Mammary epithelial cell (primary cell): Measurements from ENCODE around the gene GSX2.

Source experiments
- EZH2 ChIP-seq: IDR thresholded peaks from 2 replicates; pipeline ENCODE4 v1.6.1; 2012; ENCODE audit warnings: low read length, inconsistent platforms, borderline replicate concordance
- TF ChIP-seq, protein P1 (sequence below), 2 donors: IDR thresholded peaks in 1 of 2; conservative IDR thresholded peaks in 1 of 2; 2 replicates each; pipeline ENCODE4 v1.5.1; 2011 to 2012; ENCODE audit warnings: inconsistent platforms in 2 of 2, low read length in 2 of 2, mild to moderate bottlenecking in 2 of 2, control low read depth in 1 of 2, low read depth in 1 of 2; ENCODE audit not compliant: insufficient read depth in 1 of 2; ENCODE audit errors: extremely low read depth in 1 of 2

DNA sequence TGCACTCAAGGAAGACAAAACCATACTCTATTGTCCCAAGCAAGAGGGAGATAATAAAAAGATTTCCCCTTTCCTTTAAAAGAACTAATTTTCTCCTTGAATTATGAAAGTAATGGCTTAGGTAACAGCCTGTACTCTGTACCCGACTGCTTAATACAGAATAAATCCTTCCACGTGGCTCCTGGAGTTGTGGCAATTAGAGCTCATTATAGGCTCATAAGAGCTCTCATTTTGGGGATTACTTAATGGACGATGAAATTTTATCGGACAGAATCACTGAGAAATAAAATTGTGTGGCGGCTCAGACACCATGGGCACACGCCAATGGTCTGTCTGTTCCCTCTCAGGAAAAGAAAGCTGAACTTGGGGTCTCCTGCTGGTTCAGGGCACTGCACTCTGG lies 2.8 kb upstream of the GSX2 start:
- TF ChIP-seq, protein P1, sequence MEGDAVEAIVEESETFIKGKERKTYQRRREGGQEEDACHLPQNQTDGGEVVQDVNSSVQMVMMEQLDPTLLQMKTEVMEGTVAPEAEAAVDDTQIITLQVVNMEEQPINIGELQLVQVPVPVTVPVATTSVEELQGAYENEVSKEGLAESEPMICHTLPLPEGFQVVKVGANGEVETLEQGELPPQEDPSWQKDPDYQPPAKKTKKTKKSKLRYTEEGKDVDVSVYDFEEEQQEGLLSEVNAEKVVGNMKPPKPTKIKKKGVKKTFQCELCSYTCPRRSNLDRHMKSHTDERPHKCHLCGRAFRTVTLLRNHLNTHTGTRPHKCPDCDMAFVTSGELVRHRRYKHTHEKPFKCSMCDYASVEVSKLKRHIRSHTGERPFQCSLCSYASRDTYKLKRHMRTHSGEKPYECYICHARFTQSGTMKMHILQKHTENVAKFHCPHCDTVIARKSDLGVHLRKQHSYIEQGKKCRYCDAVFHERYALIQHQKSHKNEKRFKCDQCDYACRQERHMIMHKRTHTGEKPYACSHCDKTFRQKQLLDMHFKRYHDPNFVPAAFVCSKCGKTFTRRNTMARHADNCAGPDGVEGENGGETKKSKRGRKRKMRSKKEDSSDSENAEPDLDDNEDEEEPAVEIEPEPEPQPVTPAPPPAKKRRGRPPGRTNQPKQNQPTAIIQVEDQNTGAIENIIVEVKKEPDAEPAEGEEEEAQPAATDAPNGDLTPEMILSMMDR (conservative IDR thresholded peaks at IDR 0.05 in 1 of 2, IDR thresholded peaks at IDR 0.05 in 1 of 2; ENCODE audit: extremely low read depth in 1 of 2, insufficient read depth in 1 of 2, low read depth in 1 of 2, low read length in 2 of 2), result no peak
- TF ChIP-seq EZH2, result no peak
